K562 treated with DMSO at 1 percent for 24 hours (cell line): Measurements from ENCODE around the gene DPH6. TPM values are rescaled to one million over a fixed set of nuclear protein-coding genes. Genes with fewer than 3 reads are reported as not detected.

Source experiments
- total RNA-seq: library from RNA; unstranded; fragments of 300-600 nt; gene quantifications from 2 replicates; pipeline ENCODE4 v1.2.3, GENCODE V29; 2022; ENCODE audit warnings: low read depth; ENCODE audit not compliant: insufficient read depth

DPH6 gene
- total RNA-seq = 4.9 and 9.9 TPM in 2 replicates

GRCh38 chr15:35545824-35546510, at the start of gene DPH6:
TSS of gene DPH6 (minus strand) at chr15:35546165. CDS start at chr15:35546141, 24 bp downstream.

